Right lobe of liver (tissue), 6 donors: Measurements from ENCODE around the gene S100A9. TPM values are rescaled to one million over a fixed set of nuclear protein-coding genes. Genes with fewer than 3 reads are reported as not detected.
"Not testable (repeated sequence)": the region's sequence is repeated elsewhere in the genome, so short reads cannot be mapped to it uniquely, and the experiment has no call there.

Experiments used
- ATAC-seq, 4 donors: fragments of 200-7000 bp; cut with Tn5 transposase; one replicate each; pipeline ENCODE4 v1.9.1; 2020; ENCODE audit warnings: mild to moderate bottlenecking in 4 of 4, moderate library complexity in 4 of 4
- DNase-seq, 3 donors: peaks; one replicate each; pipeline ENCODE4 v3.0.0-alpha.2; 2020
- H3K27ac ChIP-seq, 3 donors: fragments of 200-600 bp; one replicate each; pipeline ENCODE4 v1.8.0; 2022
- H3K27me3 ChIP-seq, 2 donors: fragments of 200-600 bp; one replicate each; pipeline ENCODE4 v1.8.0; 2022
- H3K36me3 ChIP-seq, 4 donors: fragments of 200-600 bp; sonication (generic) in 1 of 4; one replicate each; pipeline versions ENCODE4 v1.5.1 to v1.8.0; 2017 to 2022; ENCODE audit warnings: control low read depth in 1 of 4
- H3K4me1 ChIP-seq, 4 donors: fragments of 200-600 bp; sonication (generic) in 1 of 4; one replicate each; pipeline versions ENCODE4 v1.5.1 to v1.8.0; 2017 to 2022; ENCODE audit warnings: control low read depth in 1 of 4
- H3K4me3 ChIP-seq, 3 donors: fragments of 200-600 bp; one replicate each; pipeline ENCODE4 v1.8.0; 2022
- H3K9me3 ChIP-seq, 4 donors: fragments of 200-600 bp; sonication (generic) in 1 of 4; one replicate each; pipeline versions ENCODE4 v1.5.1 to v1.8.0; 2017 to 2022; ENCODE audit warnings: control low read depth in 1 of 4
- POLR2A ChIP-seq: fragments of 450-650 bp; IDR thresholded peaks from one replicate; pipeline ENCODE4 v1.6.1; 2017; ENCODE audit warnings: antibody characterized with exemption, mild to moderate bottlenecking
- WGBS: methylation state at CpG from one replicate; pipeline ENCODE4 v1.1.6; 2018; ENCODE audit warnings: low coverage, low lambda C conversion rate; ENCODE audit not compliant: insufficient coverage; ENCODE audit errors: missing lambda C conversion rate; 5-methylcytosine and 5-hydroxymethylcytosine counted together
- intact Hi-C, 2 donors: fragments of 100-400 bp; cut with DNase I; formaldehyde crosslinking; loops; one replicate each; pipeline versions ENCODE4 v1.11.2 to v1.14.1; 2022
- small RNA-seq, 2 experiments: library from RNA; depleted of rRNA; stranded (forward); fragments of <200 nt; gene quantifications; one replicate each; pipeline ENCODE3, GENCODE V24; 2016
- total RNA-seq, 6 experiments: library from RNA; depleted of rRNA in 2 of 6; stranded (reverse); fragments of >200 nt in 2 of 6; fragmentation: NEBNext Ultra II Directional in 3 of 6; extraction: Animal tissue kit (Norgen Biotek cat#: 25700) in 3 of 6; gene quantifications; one replicate each; pipeline versions ENCODE4 v1.1.0 to v1.2.4, GENCODE V29; 2016 to 2023
- TF ChIP-seq, protein P1 (sequence below), 4 donors: fragments of 200-600 bp in 3 of 4; fragments of 450-650 bp in 1 of 4; IDR thresholded peaks; one replicate each; pipeline versions ENCODE4 v1.5.1 to v1.8.0; 2016 to 2022; ENCODE audit warnings: antibody characterized with exemption in 4 of 4, mild to moderate bottlenecking in 2 of 4
- donor health status: DM: no; HTN: yes; CAD: no.
- donor health status: DM: no; HTN: no; CAD: no.
- donor health status: DM: no; HTN: no; CAD: no.
- donor health status: DM: no; HTN: yes; CAD: no.
- donor health status: DM: no; HTN: yes; CAD: no.

The S100A9 gene
- total RNA-seq, 6 experiments from 2014 or later: 34.3 to 96.8 (median 64.5) TPM

GRCh38 chr1:153404768-153405167, 47.1 kb downstream of the S100A9 start:
- Histone ChIP-seq H3K4me3 (no peak overlapping the region), H3K4me1 (no peaks in the 10 kb centered on the region), H3K36me3 (no peaks in the 10 kb centered on the region), H3K9me3 (no peaks in the 10 kb centered on the region), H3K27ac (no peak overlapping the region), H3K27me3 (no peaks in the 10 kb centered on the region)
- intact Hi-C loops: loop anchor here in 1 of 2 donors (10.0 kb wide), 1 partner anchor 50 kb away; the partner anchor contains the start of gene S100A9
- no peak for TF ChIP-seq POLR2A
- TF ChIP-seq, protein P1, sequence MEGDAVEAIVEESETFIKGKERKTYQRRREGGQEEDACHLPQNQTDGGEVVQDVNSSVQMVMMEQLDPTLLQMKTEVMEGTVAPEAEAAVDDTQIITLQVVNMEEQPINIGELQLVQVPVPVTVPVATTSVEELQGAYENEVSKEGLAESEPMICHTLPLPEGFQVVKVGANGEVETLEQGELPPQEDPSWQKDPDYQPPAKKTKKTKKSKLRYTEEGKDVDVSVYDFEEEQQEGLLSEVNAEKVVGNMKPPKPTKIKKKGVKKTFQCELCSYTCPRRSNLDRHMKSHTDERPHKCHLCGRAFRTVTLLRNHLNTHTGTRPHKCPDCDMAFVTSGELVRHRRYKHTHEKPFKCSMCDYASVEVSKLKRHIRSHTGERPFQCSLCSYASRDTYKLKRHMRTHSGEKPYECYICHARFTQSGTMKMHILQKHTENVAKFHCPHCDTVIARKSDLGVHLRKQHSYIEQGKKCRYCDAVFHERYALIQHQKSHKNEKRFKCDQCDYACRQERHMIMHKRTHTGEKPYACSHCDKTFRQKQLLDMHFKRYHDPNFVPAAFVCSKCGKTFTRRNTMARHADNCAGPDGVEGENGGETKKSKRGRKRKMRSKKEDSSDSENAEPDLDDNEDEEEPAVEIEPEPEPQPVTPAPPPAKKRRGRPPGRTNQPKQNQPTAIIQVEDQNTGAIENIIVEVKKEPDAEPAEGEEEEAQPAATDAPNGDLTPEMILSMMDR (IDR thresholded peaks at IDR 0.05): peak; percentile 51 to 61 (median 59)
- DNase-seq (peak; percentile 60 to 75 (median 67)), ATAC-seq (peak; percentile 81 to 84 (median 83))
- 34% methylated on average over 15 of the region's 15 CpGs for WGBS

DNA sequence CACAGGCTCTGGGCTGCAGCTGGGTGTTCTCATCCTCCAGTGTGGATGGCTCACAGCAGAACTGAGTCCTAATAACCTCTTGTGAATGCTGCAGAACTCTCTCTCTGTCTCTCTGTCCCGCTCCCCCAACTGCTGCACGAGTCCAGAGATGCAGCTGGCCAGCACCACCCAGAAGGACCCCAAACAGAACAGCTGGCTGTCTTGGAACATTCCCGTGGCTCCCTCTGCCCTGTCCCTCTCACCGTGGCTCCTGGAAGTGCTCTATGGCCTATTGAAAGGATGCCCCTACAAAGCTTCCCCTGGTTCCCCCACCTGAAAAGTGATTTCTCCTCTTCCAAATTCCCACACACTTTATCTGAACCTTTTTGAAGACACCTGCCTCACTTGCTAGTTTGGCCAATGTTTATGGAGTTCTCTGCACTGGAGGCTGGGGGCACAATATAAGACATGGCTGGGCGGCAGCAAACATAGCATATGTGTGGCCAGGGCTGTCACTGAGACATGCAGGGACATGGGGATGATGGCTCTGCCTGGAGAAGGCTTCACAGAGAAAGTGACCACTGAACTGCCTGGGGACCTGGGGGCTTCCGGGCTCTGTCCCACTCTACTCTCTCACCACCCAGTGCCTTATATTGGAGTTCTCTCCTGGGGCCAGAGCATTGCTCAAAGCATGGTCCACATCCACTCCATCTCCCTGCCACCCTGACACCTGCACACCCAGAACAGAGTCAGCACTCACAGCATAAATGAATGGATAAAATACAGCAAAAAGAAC, 48.4 kb downstream of the S100A9 start:
- not testable (repeated sequence) for H3K4me3 ChIP-seq, H3K4me1 ChIP-seq, H3K27me3 ChIP-seq, H3K27ac ChIP-seq, H3K36me3 ChIP-seq, DNase-seq, ATAC-seq, H3K9me3 ChIP-seq
- intact Hi-C loops: loop anchor here in 1 of 2 donors (10.0 kb wide), 1 partner anchor 51 kb away; the partner anchor contains the start of gene S100A9
- WGBS: 40% methylated on average over 1 of the region's 6 CpGs

DNA sequence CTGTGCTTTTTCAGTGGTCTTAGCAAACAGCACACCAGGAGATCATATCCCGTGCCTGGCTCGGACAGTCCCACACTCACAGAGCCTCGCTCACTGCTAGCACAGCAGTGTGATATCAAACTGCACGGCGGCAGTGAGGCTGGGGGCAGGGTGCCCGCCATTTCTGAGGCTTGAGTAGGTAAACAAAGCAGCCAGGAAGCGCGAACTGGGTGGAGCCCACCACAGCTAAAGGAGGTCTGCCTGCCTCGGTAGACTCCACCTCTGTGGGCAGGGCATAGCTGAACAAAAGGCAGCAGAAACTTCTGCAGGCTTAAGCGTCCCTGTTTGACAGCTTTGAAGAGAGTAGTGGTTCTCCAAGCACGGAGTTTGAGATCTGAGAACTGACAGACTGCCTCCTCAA, 49.6 kb downstream of the S100A9 start:
- not testable (repeated sequence) for H3K9me3 ChIP-seq, H3K4me1 ChIP-seq, H3K27ac ChIP-seq, ATAC-seq, H3K36me3 ChIP-seq, H3K4me3 ChIP-seq, H3K27me3 ChIP-seq
- DNase-seq: peak in 1 of 3 donors; percentile 34
- intact Hi-C loops: loop anchor here in 1 of 2 donors (10.0 kb wide), 1 partner anchor 52 kb away; the partner anchor contains the start of gene S100A9
- 17% methylated on average over 1 of the region's 11 CpGs for WGBS

Small RNA genes within 50 kb of the gene (small RNA-seq; reads per million reads assigned to genes)
- gene RNU6-160P (0 reads per million in 2 experiments), gene S100A15A (0 reads per million in 2 experiments)

Other genes starting within 250 kb of the S100A9 start
- gene SPRR2F, start 244.3 kb upstream of the S100A9 start, total RNA-seq: not detected
- not detected for gene SPRR2G, start 207.0 kb upstream of the S100A9 start, total RNA-seq
- gene LELP1, start 154.4 kb upstream of the S100A9 start, total RNA-seq: not detected
- not detected for gene PRR9, start 140.3 kb upstream of the S100A9 start, total RNA-seq
- gene LORICRIN, start 98.2 kb upstream of the S100A9 start, total RNA-seq: not detected
- gene PGLYRP3, start 44.9 kb upstream of the S100A9 start, total RNA-seq: not detected
- gene PGLYRP4, start 9.0 kb upstream of the S100A9 start, total RNA-seq: not detected
- gene S100A12, start 17.8 kb downstream of the S100A9 start, total RNA-seq: 1 to 10 TPM; 1.5 to 3.8 (median 3.0) TPM
- 10 to 100 TPM; 16.0 to 47.4 (median 30.0) TPM for gene S100A8, start 33.2 kb downstream of the S100A9 start, total RNA-seq
- gene S100A7A, start 58.7 kb downstream of the S100A9 start, total RNA-seq: not detected
- not detected for gene S100A7, start 102.8 kb downstream of the S100A9 start, total RNA-seq
- gene S100A6, start 178.1 kb downstream of the S100A9 start, total RNA-seq: 10 to 100 TPM in 5 of 6 experiments, 1 to 10 TPM in 1; 6.6 to 24.0 (median 12.0) TPM
- gene S100A5, start 183.1 kb downstream of the S100A9 start, total RNA-seq: not detected
- 10 to 100 TPM in 4 of 6 experiments, 1 to 10 TPM in 2; 7.6 to 21.6 (median 14.0) TPM for gene S100A4, start 188.0 kb downstream of the S100A9 start, total RNA-seq
- under 1 TPM in 1 of 6 experiments, not detected in 5; 0.29 TPM for gene S100A3, start 191.4 kb downstream of the S100A9 start, total RNA-seq
- not detected for gene S100A2, start 208.0 kb downstream of the S100A9 start, total RNA-seq